ENCODE data around the gene TPO. TPM values are rescaled to one million over a fixed set of nuclear protein-coding genes. Genes with fewer than 3 reads are reported as not detected.

TPO gene
- total RNA-seq, 1 experiment from 2014 or later = not detected

GRCh38 chr2:1585635-1586034 is 172.4 kb downstream of the TPO start:
- Histone ChIP-seq H3K9me3 (ENCODE audit: control insufficient read depth, insufficient read depth, low read depth, low read length) (no peaks in the 10 kb centered on the region), H3K4me3 (ENCODE audit: low read depth in 2 of 2, low read length in 2 of 2) (no peak overlapping the region), H3K27ac (ENCODE audit: low read length) (no peak overlapping the region; the same call in 1 of the 2 replicates), H3K27me3 (ENCODE audit: control insufficient read depth, insufficient read depth, low read length) (no peaks in the 10 kb centered on the region), H3K4me1 (ENCODE audit: control insufficient read depth, insufficient read depth, low read length) (peaks cover 15% of the 10 kb centered on the region), H3K36me3 (ENCODE audit: control insufficient read depth, insufficient read depth, low read length) (no peaks in the 10 kb centered on the region)
- ATAC-seq (no peak), DNase-seq (ENCODE audit: low read depth, low spot score) (no peak)
- TF ChIP-seq REST (IDR thresholded peaks at IDR 0.05; ENCODE audit: insufficient read depth in 1 of 2, low read depth in 2 of 2, low read length in 1 of 2) (no peak), SIN3A (IDR thresholded peaks at IDR 0.05; ENCODE audit: borderline replicate concordance, insufficient read depth, low read depth, low read length) (no peak), CTCF (IDR thresholded peaks at IDR 0.05) (no peak), TCF7L2 (IDR thresholded peaks at IDR 0.05; ENCODE audit: low read depth, low read length) (no peak), POLR2AphosphoS5 (IDR thresholded peaks at IDR 0.05; ENCODE audit: low read depth, low read length) (no peak)
- in situ Hi-C loops (cut with HindIII; ENCODE audit: low pct_unique_long_range_greater_than_20kb, low sequenced_read_pairs) (no loop called here), intact Hi-C loops (cut with micrococcal nuclease; ENCODE audit: unreplicated experiment) (no loop called here)
- BruUV-seq (replicated peaks) = no TSS peak
- CTCF ChIA-PET = no interaction called here
- POLR2A ChIA-PET = no interaction called here

GRCh38 chr2:1586251-1586922 is 173.1 kb downstream of the TPO start:
- no peaks in the 10 kb centered on the region for H3K9me3 ChIP-seq (ENCODE audit: control insufficient read depth, insufficient read depth, low read depth, low read length)
- H3K4me3 ChIP-seq (ENCODE audit: low read depth in 2 of 2, low read length in 2 of 2) = no peak overlapping the region
- H3K36me3 ChIP-seq (ENCODE audit: control insufficient read depth, insufficient read depth, low read length) = no peaks in the 10 kb centered on the region
- CTCF ChIA-PET = no interaction called here
- no peaks in the 10 kb centered on the region for H3K27me3 ChIP-seq (ENCODE audit: control insufficient read depth, insufficient read depth, low read length)
- in situ Hi-C loops (cut with HindIII; ENCODE audit: low pct_unique_long_range_greater_than_20kb, low sequenced_read_pairs) = no loop called here
- no peak for TF ChIP-seq POLR2AphosphoS5 (IDR thresholded peaks at IDR 0.05; ENCODE audit: low read depth, low read length)
- no peak for TF ChIP-seq CTCF (IDR thresholded peaks at IDR 0.05)
- no peak for TF ChIP-seq TCF7L2 (IDR thresholded peaks at IDR 0.05; ENCODE audit: low read depth, low read length)
- no TSS peak for BruUV-seq (replicated peaks)
- H3K27ac ChIP-seq (ENCODE audit: low read length) = peak overlapping the region; percentile 48; the same call in 1 of the 2 replicates
- ATAC-seq = no peak
- intact Hi-C loops (cut with micrococcal nuclease; ENCODE audit: unreplicated experiment) = no loop called here
- POLR2A ChIA-PET = no interaction called here
- peaks cover 17% of the 10 kb centered on the region for H3K4me1 ChIP-seq (ENCODE audit: control insufficient read depth, insufficient read depth, low read length)
- no peak for DNase-seq (ENCODE audit: low read depth, low spot score)

Data from Panc1 (cell line).